ENCODE data around the gene SDF2.

The SDF2 gene

DNA sequence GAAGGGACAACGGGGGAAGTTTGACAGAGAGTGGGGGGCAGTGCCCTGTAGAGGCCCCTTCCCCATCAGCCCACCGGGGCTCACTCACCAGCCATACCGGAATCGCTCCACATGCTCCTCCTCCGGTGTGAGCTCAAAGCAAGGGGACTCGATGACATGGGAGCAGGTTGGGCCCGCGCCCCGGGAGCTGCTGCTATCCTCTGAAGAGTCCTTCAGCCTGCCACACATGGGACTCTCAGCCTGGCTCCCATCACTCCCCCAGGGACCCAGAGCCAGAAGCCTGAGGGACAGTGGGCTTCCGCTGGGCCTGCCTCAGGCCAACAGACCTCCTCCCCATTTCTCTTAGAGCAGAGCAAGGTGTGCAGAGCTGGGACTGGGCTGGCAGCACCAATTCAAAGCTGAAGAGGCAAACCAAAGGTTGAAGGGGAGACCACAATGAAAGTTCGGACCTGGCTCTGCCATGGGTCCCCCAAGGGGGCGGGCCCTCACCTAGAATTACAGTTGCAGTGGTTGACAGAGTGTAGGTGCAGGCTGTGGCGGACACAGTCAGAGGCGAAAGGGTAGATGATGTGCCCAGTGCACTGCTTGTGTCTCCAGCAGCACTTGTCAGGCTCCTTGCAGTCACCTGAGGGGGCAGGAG lies 42.6 kb upstream of the SDF2 start:
- no peak for DNase-seq (ENCODE audit: low read depth)
- TF ChIP-seq, protein P1, sequence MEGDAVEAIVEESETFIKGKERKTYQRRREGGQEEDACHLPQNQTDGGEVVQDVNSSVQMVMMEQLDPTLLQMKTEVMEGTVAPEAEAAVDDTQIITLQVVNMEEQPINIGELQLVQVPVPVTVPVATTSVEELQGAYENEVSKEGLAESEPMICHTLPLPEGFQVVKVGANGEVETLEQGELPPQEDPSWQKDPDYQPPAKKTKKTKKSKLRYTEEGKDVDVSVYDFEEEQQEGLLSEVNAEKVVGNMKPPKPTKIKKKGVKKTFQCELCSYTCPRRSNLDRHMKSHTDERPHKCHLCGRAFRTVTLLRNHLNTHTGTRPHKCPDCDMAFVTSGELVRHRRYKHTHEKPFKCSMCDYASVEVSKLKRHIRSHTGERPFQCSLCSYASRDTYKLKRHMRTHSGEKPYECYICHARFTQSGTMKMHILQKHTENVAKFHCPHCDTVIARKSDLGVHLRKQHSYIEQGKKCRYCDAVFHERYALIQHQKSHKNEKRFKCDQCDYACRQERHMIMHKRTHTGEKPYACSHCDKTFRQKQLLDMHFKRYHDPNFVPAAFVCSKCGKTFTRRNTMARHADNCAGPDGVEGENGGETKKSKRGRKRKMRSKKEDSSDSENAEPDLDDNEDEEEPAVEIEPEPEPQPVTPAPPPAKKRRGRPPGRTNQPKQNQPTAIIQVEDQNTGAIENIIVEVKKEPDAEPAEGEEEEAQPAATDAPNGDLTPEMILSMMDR (conservative IDR thresholded peaks at IDR 0.05; ENCODE audit: low read depth, low read length): no peak
- H3K4me3 ChIP-seq (ENCODE audit: low read depth, low read length): no peak overlapping the region

DNA sequence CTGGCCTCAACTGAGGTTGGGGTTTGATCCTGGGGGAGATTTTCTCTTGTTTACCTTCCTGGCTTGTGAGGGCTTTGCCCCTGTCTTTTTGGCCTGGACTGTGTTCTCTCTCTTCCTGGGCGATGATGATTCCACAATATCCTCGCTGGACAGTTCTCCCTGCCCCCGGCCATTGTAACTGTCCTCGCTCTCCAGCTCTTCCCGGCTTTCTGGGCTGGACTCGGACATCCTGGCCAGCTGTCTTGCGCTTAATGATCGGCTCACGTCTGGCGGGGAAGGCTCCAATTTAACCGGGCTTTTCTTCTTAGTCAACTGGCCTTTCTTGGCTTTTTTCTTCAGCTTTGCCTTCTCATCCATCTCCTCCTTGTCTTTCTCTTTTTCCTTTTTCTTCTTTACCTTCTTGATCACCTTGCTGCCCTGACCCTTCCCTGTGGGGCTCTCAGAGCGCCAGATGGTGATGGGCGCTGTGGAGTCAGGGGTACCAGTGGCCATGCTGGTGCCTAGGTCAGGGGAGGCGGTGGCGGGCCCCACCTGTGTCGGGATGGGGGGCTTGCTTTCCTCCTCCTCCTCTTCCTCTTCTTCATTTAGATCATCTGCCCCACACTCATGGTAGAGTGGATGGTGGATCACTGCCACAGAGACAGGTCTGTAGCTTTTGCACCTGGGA lies 42.0 kb upstream of the SDF2 start:
- TF ChIP-seq, protein P1 (conservative IDR thresholded peaks at IDR 0.05; ENCODE audit: low read depth, low read length): no peak
- no peak for DNase-seq (ENCODE audit: low read depth)
- no peak overlapping the region for H3K4me3 ChIP-seq (ENCODE audit: low read depth, low read length)

DNA sequence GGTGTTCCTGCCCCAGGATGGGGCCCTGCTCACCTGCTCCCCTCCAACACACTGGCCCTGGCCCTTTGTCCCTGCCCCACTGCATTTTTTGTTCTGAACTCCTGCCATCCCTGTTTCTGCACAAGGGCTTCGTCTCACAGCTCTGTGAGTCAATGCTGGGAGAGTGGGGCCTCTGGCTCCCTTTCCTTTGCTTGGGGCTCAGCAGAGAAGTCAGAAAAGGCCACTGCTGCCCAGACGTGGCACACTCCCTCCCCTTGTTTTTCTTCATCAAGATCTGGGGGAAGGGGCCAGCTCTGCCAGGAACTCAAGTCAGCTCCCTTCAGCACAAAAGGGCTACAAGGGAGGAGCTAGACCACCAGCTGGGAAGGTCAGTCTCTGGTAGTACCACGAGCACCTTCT lies 41.0 kb upstream of the SDF2 start:
- H3K4me3 ChIP-seq (ENCODE audit: low read depth, low read length): no peak overlapping the region

DNA sequence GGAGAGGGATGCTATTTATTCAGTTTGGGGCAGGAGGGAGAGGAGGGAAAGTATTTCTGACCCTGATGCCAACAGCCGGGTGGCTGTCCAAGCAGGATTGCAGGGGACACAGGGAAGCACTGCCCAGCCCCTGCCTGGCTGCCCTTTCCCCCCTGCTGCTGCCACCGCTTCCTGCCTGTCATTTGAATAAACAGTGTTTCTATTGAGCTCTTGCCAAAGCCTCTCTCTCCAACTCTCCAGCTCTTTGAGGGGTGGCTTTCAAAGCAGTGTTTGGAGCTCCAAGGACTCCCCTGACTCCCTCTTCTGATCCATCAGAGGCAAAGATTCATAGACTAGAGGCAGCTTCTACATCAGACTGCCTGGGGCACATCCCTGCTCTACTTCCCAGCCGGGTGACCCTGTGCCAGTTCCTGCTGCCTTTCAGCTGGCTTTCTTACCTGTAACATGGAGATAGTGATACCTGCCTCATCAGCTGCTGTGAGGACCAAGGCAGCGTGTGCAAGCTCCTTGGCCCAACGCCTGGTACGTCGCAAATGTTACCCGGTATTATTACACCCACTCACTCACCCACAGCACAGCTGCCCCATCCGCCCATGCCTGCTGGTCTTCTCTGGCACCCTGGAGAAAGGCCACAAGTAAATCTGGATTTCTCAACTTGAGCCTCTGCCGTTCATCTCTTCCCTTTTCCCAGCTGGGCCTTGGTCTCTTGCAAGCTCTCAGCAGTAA lies 40.5 kb upstream of the SDF2 start:
- no peak for DNase-seq (ENCODE audit: low read depth)
- TF ChIP-seq, protein P1 (conservative IDR thresholded peaks at IDR 0.05; ENCODE audit: low read depth, low read length): no peak

More for the DNA sequence above, 41.0 kb upstream of the SDF2 start:
- DNase-seq (ENCODE audit: low read depth): no peak
- TF ChIP-seq, protein P1 (conservative IDR thresholded peaks at IDR 0.05; ENCODE audit: low read depth, low read length): no peak

DNA sequence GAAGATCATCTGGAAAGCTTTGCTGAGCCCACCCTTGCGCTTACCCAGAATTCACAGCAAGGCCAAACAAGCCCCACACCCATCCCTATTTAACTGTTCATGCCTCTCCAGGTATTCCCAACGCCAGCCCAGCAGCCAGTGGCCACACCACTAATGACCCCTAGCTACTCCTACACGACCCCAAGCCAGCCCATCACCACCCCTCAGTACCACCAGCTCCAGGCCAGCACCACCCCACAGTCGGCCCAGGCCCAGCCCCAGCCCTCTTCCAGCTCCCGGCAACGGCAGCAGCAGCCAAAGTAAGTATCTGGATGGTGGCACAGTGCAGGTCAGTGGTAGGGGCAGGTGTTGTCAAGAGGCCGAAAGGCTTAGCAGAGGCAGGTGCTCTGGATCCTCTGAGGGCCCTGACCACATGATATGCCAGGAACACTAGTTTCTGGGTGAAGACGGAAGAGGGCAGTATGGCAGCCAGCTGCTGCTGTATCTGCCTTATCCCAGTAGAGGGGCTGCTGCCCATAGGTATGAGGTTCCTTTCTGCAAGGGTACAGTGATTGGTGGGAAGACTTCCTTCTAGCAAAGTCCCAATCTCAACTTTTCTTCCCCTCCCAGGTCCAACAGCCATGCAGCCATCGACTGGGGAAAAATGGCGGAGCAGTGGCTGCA lies 39.3 kb upstream of the SDF2 start:
- TF ChIP-seq, protein P1 (conservative IDR thresholded peaks at IDR 0.05; ENCODE audit: low read depth, low read length): no peak
- no peak for DNase-seq (ENCODE audit: low read depth)
- H3K4me3 ChIP-seq (ENCODE audit: low read depth, low read length): no peak overlapping the region

More for the DNA sequence above, 40.5 kb upstream of the SDF2 start:
- no peak overlapping the region for H3K4me3 ChIP-seq (ENCODE audit: low read depth, low read length)

DNA sequence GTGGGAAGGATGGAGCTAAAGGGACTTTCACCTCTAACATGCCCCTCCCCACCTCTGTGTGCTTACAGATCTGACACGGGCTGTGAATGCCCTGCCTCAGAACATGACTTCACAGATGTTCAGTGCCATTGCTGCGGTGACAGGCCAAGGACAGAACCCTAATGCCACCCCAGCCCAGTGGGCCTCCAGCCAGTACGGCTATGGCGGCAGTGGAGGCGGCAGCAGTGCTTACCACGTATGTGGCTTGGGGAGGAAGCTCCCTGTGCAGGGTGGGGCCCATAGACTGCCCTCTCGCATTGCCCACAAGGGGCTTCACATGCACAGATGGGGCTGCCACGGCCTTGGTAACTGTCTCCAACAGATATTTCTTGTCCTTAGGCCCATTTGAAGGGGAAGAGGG lies 38.6 kb upstream of the SDF2 start:
- no peak for DNase-seq (ENCODE audit: low read depth)
- no peak overlapping the region for H3K4me3 ChIP-seq (ENCODE audit: low read depth, low read length)
- TF ChIP-seq, protein P1 (conservative IDR thresholded peaks at IDR 0.05; ENCODE audit: low read depth, low read length): no peak

Data from choroid plexus epithelial cell (primary cell).